Fibroblast of skin of right biceps (primary cell): ENCODE data around the gene MYBPHL.

Experiments used
- DNase-seq: peaks from one replicate; pipeline ENCODE4 v3.0.0-alpha.2; 2013

The MYBPHL gene

DNA sequence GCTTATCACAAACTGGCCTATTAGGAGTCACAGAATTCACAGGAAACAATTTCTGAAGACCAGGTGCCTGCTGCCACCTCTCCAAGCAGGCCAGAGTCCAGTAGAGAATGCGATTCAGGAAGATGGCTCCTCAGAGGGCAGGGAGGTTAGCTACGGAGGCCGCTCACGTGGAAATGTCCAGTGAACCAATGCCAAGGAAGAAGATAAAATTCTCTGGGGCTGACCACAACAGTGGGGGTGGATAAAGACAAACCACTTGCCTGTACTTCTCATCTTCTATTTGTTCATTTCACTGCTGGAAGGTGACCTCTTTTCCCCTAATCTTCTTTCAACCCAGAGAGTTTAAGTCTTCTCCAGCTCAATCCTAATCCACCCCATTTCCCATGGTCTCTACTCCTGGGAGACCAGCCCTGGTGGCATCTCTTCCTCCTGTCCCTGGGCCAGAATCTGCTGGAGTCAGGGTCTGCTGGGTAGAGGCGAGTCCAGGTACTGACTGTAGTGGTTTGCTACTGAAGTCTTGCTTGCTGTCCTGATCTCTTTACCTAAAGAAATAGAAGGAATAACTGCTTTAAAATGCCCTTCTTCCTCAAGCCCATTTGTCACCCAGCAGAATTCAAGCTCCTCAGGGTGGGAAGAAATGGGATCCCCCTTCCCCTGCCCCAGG lies 27.1 kb downstream of the MYBPHL start:
- no peak for DNase-seq

DNA sequence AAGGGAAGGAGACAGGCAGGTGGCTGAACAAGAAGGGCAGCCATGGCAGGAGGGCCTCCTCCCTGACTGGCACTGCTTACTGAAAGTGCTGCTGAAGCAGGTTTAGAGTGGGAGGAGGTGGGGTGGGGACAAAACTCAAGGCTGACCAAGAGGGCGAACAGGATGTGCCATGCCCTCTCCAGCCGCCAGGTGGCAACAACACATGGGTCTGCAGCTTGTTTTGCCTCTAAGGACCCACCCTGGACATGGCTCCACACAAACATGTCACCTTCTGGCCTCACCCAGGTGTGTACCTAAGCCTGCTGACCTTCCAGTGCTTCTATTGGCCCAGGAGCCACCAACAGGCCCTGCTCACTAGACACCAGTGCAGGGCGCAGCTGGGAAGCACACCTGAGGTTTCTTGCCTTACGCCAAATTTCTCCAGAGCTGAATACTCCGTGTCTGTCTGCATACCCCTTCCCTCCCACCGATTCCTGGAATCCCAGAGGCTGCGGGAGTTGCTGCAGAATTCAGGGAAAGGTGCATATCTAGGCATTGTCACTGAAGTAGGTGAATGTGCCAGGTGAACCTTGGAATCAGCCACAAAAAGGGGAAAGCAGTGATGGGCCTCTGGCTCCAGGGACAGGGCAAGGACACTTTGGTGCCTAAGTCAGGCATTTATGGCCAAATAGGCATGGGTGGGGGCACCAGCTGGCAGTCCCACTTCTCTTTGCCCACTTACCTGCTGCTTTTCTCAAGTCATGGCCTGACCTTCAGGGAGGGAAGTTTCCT lies 29.2 kb downstream of the MYBPHL start:
- DNase-seq = peak; percentile 54

- peak; percentile 68 for DNase-seq
Measured at GRCh38 chr1:109275706-109276345, 31.0 kb downstream of the MYBPHL start.

DNA sequence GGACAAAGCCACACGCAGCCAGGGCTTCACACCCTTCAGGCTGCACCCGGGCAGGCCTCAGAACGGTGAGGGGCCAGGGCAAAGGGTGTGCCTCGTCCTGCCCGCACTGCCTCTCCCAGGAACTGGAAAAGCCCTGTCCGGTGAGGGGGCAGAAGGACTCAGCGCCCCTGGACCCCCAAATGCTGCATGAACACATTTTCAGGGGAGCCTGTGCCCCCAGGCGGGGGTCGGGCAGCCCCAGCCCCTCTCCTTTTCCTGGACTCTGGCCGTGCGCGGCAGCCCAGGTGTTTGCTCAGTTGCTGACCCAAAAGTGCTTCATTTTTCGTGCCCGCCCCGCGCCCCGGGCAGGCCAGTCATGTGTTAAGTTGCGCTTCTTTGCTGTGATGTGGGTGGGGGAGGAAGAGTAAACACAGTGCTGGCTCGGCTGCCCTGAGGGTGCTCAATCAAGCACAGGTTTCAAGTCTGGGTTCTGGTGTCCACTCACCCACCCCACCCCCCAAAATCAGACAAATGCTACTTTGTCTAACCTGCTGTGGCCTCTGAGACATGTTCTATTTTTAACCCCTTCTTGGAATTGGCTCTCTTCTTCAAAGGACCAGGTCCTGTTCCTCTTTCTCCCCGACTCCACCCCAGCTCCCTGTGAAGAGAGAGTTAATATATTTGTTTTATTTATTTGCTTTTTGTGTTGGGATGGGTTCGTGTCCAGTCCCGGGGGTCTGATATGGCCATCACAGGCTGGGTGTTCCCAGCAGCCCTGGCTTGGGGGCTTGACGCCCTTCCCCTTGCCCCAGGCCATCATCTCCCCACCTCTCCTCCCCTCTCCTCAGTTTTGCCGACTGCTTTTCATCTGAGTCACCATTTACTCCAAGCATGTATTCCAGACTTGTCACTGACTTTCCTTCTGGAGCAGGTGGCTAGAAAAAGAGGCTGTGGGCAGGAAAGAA lies 32.0 kb downstream of the MYBPHL start:
- peak; percentile 68 for DNase-seq

DNA sequence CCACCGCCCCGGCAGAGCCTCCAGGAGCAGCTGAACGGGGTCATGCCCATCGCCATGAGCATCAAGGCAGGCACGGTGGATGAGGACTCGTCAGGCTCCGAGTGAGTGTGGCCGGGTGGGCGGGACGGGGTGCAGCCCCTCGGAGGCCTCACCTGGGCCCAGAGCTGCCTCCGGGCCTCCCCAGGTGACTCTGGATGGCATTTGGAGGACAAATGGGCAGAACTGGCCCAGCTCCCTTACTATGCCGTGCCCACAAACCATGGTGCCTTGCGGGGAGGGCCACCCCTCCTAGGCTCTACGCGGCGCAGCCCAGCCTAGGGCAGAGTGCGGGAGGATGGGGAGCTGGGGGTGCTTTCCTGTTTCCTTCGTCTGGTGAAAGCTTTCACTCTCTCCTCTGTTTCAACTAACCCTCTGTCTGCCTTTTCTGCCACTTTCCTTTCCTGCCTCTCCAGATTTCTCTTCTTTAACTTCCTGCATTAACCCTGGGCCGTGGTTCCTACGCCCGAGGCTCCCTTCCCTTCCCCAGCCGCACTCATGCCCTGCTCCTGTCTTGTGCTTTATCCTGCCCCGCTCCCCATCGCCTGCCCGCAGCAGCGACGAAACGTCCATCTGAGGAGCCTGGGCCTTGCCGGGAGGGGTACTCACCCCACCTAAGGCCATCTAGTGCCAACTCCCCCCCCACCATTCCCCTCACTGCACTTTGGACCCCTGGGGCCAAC lies 33.1 kb downstream of the MYBPHL start:
- DNase-seq = no peak

DNA sequence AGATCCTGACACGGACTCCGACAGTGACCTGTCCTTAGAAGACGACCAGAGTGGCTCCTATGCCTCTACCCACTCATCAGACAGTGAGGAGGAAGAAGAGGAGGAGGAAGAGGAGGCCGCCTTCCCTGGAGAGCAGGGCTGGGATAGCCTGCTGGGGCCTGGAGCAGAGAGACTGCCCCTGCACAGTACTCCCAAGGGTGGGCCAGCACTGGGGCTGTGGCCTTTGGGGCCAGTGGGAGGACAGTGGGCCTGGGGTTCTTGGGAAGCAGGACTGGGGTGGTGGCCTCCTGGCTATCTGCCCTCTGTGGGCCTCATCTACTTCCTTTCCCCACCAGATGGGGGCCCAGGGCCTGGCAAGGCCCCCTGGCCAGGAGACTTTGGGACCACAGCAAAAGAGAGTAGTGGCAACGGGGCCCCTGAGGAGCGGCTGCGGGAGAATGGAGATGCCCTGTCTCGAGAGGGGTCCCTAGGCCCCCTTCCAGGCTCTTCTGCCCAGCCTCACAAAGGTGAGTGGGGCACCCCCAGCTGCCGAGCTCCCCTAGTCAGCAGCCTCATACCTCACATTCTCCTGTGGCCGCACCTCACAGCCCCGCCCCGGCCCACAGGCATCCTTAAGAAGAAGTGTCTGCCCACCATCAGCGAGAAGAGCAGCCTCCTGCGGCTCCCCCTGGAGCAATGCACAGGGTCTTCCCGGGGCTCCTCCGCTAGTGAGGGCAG lies 33.8 kb downstream of the MYBPHL start:
- no peak for DNase-seq

GRCh38 chr1:109272021-109272799 lies 34.6 kb downstream of the MYBPHL start:
- no peak for DNase-seq

DNA sequence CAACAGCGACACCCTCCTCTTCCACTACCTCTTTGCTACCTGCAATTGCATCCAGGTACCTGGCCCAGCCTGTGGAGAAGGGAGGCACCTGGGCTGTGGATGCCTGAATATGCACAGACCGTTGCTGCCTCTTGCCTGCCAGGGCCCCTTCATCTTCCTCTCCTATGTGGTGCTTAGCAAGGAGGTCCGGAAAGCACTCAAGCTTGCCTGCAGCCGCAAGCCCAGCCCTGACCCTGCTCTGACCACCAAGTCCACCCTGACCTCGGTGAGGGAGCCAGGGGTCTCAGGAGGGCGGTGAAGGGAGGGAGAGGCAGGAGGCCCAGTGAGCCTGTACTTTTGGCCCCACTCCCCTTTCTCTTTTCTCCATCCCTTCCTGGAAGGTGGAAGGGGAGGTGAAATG lies 35.4 kb downstream of the MYBPHL start:
- no peak for DNase-seq

DNA sequence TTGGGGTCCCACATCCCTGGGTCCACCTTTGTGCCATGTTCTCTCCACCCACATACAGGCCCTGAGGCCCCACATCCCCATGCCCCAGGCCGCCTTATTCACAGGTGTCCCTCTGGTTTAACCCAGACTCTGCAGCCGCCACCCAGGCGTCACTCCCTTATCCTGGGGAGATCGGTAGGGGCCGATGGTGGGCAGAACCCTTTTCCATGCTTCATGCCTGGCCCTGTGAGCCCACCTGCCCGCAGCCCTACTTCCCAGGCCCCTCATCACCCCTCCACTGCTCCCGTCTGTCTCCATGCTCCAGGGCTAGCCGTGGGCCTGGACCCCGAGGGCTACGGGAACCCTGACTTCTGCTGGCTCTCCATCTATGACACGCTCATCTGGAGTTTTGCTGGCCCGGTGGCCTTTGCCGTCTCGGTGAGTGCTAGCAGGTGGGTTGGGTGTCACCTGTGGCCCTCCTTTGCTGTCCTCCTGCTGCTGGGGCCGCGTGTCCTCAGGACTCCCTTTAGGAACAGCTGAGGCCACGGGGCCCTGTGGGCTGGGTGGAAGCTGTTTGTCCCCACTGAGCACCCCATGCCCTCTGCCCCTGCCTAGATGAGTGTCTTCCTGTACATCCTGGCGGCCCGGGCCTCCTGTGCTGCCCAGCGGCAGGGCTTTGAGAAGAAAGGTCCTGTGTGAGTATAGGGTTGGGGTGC lies 36.0 kb downstream of the MYBPHL start:
- DNase-seq = no peak

DNA sequence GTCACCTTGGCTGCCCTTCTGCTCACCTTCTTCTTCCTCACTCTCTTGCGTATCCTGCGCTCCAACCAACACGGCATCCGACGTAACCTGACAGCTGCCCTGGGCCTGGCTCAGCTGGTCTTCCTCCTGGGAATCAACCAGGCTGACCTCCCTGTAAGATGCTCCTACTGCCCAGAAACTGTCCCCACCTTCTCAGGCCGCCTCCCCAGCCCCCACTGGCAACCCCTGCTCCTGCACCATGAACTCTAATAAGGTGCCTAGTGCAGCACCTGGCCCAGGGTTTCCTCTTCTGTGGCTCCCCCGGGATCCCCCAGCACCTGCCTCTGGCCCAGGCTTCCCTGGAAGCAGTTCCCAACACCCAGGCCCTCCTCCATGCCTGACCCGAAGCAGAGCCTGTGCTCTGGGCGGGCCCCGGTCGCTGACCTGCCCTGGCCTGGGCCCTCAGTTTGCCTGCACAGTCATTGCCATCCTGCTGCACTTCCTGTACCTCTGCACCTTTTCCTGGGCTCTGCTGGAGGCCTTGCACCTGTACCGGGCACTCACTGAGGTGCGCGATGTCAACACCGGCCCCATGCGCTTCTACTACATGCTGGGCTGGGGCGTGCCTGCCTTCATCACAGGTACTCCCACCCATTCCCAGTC lies 36.7 kb downstream of the MYBPHL start:
- no peak for DNase-seq

- DNase-seq = no peak
Measured at GRCh38 chr1:109269212-109269980, 37.4 kb downstream of the MYBPHL start.

- no peak for DNase-seq
Measured at GRCh38 chr1:109268431-109269211, 38.2 kb downstream of the MYBPHL start.

DNA sequence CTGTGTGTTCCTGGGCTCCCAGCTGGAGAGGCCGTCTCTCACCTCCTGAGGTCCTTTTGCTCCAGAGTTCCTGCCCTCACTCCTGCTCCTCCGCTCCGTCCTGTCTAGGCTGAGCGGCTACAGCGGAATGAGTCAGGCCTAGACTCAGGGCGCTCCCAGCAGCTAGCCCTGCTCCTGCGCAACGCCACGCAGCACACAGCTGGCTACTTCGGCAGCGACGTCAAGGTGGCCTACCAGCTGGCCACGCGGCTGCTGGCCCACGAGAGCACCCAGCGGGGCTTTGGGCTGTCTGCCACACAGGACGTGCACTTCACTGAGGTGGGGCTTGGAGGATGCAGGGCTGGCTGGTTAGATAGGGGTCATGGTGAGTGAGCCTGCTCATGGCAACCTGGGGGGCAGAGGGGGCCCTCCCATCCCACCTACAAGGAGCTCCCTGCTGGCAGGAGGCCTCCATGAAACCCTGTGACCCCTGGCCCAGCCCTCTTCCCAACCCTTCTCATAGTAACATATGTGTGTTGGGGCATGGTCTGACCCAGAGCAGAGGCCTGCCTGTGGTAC lies 39.0 kb downstream of the MYBPHL start:
- DNase-seq = no peak

GRCh38 chr1:109266965-109267364 lies 39.8 kb downstream of the MYBPHL start:
- peak; percentile 71 for DNase-seq

GRCh38 chr1:109265741-109266330 lies 41.0 kb downstream of the MYBPHL start:
- no peak for DNase-seq

DNA sequence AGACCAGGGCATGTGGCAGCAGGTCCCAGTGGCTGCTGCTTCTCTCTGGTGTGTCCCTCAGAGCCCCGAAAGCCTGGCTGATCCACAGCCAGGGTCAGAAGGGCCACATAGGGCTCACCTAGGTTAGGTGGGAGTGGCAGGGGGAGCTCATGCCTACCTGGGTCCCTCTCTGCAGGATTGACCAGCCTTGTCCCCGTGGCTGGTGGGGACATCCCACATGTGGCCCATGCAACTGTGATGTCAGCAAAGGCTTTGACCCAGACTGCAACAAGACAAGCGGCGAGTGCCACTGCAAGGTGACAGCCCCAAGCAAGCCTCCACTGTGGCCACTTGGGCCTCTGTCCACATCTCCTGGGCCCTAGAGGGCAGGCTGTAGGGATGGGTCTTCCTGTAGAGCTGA lies 41.8 kb downstream of the MYBPHL start:
- DNase-seq = no peak

GRCh38 chr1:109264379-109264755 lies 42.4 kb downstream of the MYBPHL start:
- no peak for DNase-seq
